ENCODE data around the gene ENDOV. TPM values are rescaled to one million over a fixed set of nuclear protein-coding genes. Genes with fewer than 3 reads are reported as not detected.
A peak's percentile ranks its signal among the peaks of the same experiment; 100 is the strongest.

The ENDOV gene
- total and polyA plus RNA-seq, 2 of the 13 experiments (the other 11 are each of a cell fraction or from before 2014, with no cell fraction given): 15.1 to 17.1 TPM

- CTCF ChIA-PET (ENCODE audit: low intra/inter-chr PET ratio, low total read pairs): no interaction called here
- no peak overlapping the region for H3K4me3 ChIP-seq (replicated peaks in 1 of 3; ENCODE audit: insufficient read depth in 1 of 3, low read depth in 2 of 3, low read length in 3 of 3)
- POLR2A ChIA-PET: no interaction called here
- intact Hi-C loops (cut with micrococcal nuclease; ENCODE audit: unreplicated experiment): no loop called here
- no peak overlapping the region for H3K9ac ChIP-seq (ENCODE audit: insufficient read depth, low read depth, low read length)
- H3K79me2 ChIP-seq (ENCODE audit: insufficient read depth, low read length): no peaks in the 10 kb centered on the region
- H2AFZ ChIP-seq (ENCODE audit: low read length): no peak overlapping the region
- no peak for DNase-seq (ENCODE audit: low spot score)
- no peak overlapping the region for H3K27ac ChIP-seq (ENCODE audit: extremely low read length, insufficient read depth, low read length)
- BruUV-seq (replicated peaks): TSS peak; percentile 34
- 91% methylated on average over 5 of the region's 5 CpGs for WGBS (ENCODE audit: low lambda C conversion rate)
- H3K36me3 ChIP-seq (replicated peaks in 1 of 2; ENCODE audit: control insufficient read depth in 1 of 2, insufficient read depth in 2 of 2, low read length in 2 of 2): peaks cover 20 to 56% of the 10 kb centered on the region in 2 experiments
- no peak for FAIRE-seq
- no peak for TF ChIP-seq ZKSCAN8 (CRISPR knock-in tag; IDR thresholded peaks at IDR 0.05; ENCODE audit: borderline replicate concordance)
- TF ChIP-seq ZNF7 (CRISPR knock-in tag; IDR thresholded peaks at IDR 0.05): no peak
- no peak for TF ChIP-seq KLF6 (CRISPR knock-in tag; IDR thresholded peaks at IDR 0.05)
- no peak for TF ChIP-seq ZNF639 (CRISPR knock-in tag; conservative IDR thresholded peaks at IDR 0.05)
- in situ Hi-C loops (cut with HindIII; ENCODE audit: extremely low pct_ligation_motif_present, low pct_unique_long_range_greater_than_20kb): no loop called here
- H3K27me3 ChIP-seq (ENCODE audit: control insufficient read depth in 1 of 2, insufficient read depth in 2 of 2, low read length in 2 of 2): no peaks in the 10 kb centered on the region
- H3K4me2 ChIP-seq (ENCODE audit: low read depth, low read length): no peak overlapping the region
- no peaks in the 10 kb centered on the region for H3K9me3 ChIP-seq (ENCODE audit: low read length)
- H3K4me1 ChIP-seq (ENCODE audit: insufficient read depth, low read length): no peaks in the 10 kb centered on the region
- no peaks in the 10 kb centered on the region for H4K20me1 ChIP-seq (ENCODE audit: insufficient read depth, low read length)
- ATAC-seq: no peak
These were observed 43.8 kb upstream of the ENDOV start for GRCh38 chr17:80371196-80371595.

- no peak overlapping the region for H3K27ac ChIP-seq (ENCODE audit: extremely low read length, insufficient read depth, low read length)
- no peaks in the 10 kb centered on the region for H4K20me1 ChIP-seq (ENCODE audit: insufficient read depth, low read length)
- no peak overlapping the region for H2AFZ ChIP-seq (ENCODE audit: low read length)
- 90% methylated on average over 9 of the region's 11 CpGs for WGBS (ENCODE audit: low lambda C conversion rate)
- ChIA-PET CTCF (ENCODE audit: low intra/inter-chr PET ratio, low total read pairs) (no interaction called here), POLR2A (no interaction called here)
- H3K4me2 ChIP-seq (ENCODE audit: low read depth, low read length): no peak overlapping the region
- DNase-seq (ENCODE audit: low spot score) (no peak), FAIRE-seq (no peak), ATAC-seq (no peak)
- intact Hi-C loops (cut with micrococcal nuclease; ENCODE audit: unreplicated experiment) (no loop called here), in situ Hi-C loops (cut with HindIII; ENCODE audit: extremely low pct_ligation_motif_present, low pct_unique_long_range_greater_than_20kb) (no loop called here)
- H3K9ac ChIP-seq (ENCODE audit: insufficient read depth, low read depth, low read length): no peak overlapping the region
- no peak overlapping the region for H3K4me3 ChIP-seq (replicated peaks in 1 of 3; ENCODE audit: insufficient read depth in 1 of 3, low read depth in 2 of 3, low read length in 3 of 3)
- no peaks in the 10 kb centered on the region for H3K9me3 ChIP-seq (ENCODE audit: low read length)
- peaks cover 29 to 66% of the 10 kb centered on the region in 2 experiments for H3K36me3 ChIP-seq (replicated peaks in 1 of 2; ENCODE audit: control insufficient read depth in 1 of 2, insufficient read depth in 2 of 2, low read length in 2 of 2)
- no peaks in the 10 kb centered on the region for H3K27me3 ChIP-seq (ENCODE audit: control insufficient read depth in 1 of 2, insufficient read depth in 2 of 2, low read length in 2 of 2)
- no peaks in the 10 kb centered on the region for H3K79me2 ChIP-seq (ENCODE audit: insufficient read depth, low read length)
- H3K4me1 ChIP-seq (ENCODE audit: insufficient read depth, low read length): no peaks in the 10 kb centered on the region
- no TSS peak for BruUV-seq (replicated peaks)
- TF ChIP-seq, protein P1, sequence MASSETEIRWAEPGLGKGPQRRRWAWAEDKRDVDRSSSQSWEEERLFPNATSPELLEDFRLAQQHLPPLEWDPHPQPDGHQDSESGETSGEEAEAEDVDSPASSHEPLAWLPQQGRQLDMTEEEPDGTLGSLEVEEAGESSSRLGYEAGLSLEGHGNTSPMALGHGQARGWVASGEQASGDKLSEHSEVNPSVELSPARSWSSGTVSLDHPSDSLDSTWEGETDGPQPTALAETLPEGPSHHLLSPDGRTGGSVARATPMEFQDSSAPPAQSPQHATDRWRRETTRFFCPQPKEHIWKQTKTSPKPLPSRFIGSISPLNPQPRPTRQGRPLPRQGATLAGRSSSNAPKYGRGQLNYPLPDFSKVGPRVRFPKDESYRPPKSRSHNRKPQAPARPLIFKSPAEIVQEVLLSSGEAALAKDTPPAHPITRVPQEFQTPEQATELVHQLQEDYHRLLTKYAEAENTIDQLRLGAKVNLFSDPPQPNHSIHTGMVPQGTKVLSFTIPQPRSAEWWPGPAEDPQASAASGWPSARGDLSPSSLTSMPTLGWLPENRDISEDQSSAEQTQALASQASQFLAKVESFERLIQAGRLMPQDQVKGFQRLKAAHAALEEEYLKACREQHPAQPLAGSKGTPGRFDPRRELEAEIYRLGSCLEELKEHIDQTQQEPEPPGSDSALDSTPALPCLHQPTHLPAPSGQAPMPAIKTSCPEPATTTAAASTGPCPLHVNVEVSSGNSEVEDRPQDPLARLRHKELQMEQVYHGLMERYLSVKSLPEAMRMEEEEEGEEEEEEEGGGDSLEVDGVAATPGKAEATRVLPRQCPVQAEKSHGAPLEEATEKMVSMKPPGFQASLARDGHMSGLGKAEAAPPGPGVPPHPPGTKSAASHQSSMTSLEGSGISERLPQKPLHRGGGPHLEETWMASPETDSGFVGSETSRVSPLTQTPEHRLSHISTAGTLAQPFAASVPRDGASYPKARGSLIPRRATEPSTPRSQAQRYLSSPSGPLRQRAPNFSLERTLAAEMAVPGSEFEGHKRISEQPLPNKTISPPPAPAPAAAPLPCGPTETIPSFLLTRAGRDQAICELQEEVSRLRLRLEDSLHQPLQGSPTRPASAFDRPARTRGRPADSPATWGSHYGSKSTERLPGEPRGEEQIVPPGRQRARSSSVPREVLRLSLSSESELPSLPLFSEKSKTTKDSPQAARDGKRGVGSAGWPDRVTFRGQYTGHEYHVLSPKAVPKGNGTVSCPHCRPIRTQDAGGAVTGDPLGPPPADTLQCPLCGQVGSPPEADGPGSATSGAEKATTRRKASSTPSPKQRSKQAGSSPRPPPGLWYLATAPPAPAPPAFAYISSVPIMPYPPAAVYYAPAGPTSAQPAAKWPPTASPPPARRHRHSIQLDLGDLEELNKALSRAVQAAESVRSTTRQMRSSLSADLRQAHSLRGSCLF (CRISPR knock-in tag; IDR thresholded peaks at IDR 0.05; ENCODE audit: borderline replicate concordance): no peak
- no peak for TF ChIP-seq TMF1 (CRISPR knock-in tag; IDR thresholded peaks at IDR 0.05; ENCODE audit: low read depth)
- no peak for TF ChIP-seq NCOR1 (IDR thresholded peaks at IDR 0.05; ENCODE audit: borderline replicate concordance, low read length)
- TF ChIP-seq DZIP1 (CRISPR knock-in tag; IDR thresholded peaks at IDR 0.05): no peak
- no peak for TF ChIP-seq NFKB2 (CRISPR knock-in tag; IDR thresholded peaks at IDR 0.05; ENCODE audit: borderline replicate concordance)
- TF ChIP-seq TCF7L2 (IDR thresholded peaks at IDR 0.05; ENCODE audit: low read depth, low read length): no peak
These were observed 42.5 kb upstream of the ENDOV start for GRCh38 chr17:80372456-80372855.
